SU-DHL-6 (cell line): ENCODE measurements around the gene TCEANC2.

Experiments
- H2AFZ ChIP-seq: fragments of 200-600 bp; sonication (generic); 2 replicates; pipeline ENCODE4 v1.6.1; 2014; ENCODE audit warnings: low read depth, mild to moderate bottlenecking, moderate library complexity, mixed read lengths, antibody characterized with exemption, low read length; ENCODE audit not compliant: severe bottlenecking
- H3F3A ChIP-seq: fragments of 200-600 bp; shearing (Covaris generic); 2 replicates; pipeline ENCODE4 v1.6.0; 2016; ENCODE audit warnings: antibody characterized with exemption, mild to moderate bottlenecking; ENCODE audit not compliant: insufficient read depth
- H3K27ac ChIP-seq: fragments of 200-600 bp; sonication (generic); 2 replicates; pipeline ENCODE4 v1.5.1; 2016; ENCODE audit warnings: low read depth, mild to moderate bottlenecking, low read length, moderate library complexity, mixed read lengths
- H3K27me3 ChIP-seq: fragments of 200-600 bp; sonication (generic), shearing (Covaris generic); 2 replicates; pipeline ENCODE4 v1.6.0; 2014; ENCODE audit warnings: mild to moderate bottlenecking, low read length
- H3K36me3 ChIP-seq: fragments of 200-600 bp; sonication (generic); 2 replicates; pipeline ENCODE4 v1.6.1; 2014; ENCODE audit warnings: mild to moderate bottlenecking, low read length, mixed read lengths
- H3K4me2 ChIP-seq: fragments of 300-600, 200-600 bp; shearing (Covaris generic), sonication (generic); 2 replicates; pipeline ENCODE4 v1.6.0; 2014; ENCODE audit warnings: low read length, low read depth, mild to moderate bottlenecking; ENCODE audit not compliant: poor library complexity, severe bottlenecking
- H3K4me3 ChIP-seq: fragments of 200-600 bp; sonication (generic); 2 replicates; pipeline ENCODE4 v1.5.1; 2014; ENCODE audit warnings: antibody characterized with exemption, low read length, mild to moderate bottlenecking, mixed read lengths; ENCODE audit not compliant: insufficient read depth, poor library complexity, severe bottlenecking
- H3K79me2 ChIP-seq: fragments of 200-600 bp; sonication (generic); 2 replicates; pipeline ENCODE4 v1.6.1; 2014; ENCODE audit warnings: mild to moderate bottlenecking, low read length, moderate library complexity; ENCODE audit not compliant: insufficient read depth
- H3K9ac ChIP-seq: fragments of 200-600 bp; sonication (generic); 2 replicates; pipeline ENCODE4 v1.7.0; 2014; ENCODE audit warnings: mild to moderate bottlenecking, low read length
- H3K9me2 ChIP-seq: fragments of 200-600 bp; sonication (generic); replicated peaks from 2 replicates; pipeline ENCODE4 v1.6.1; 2014; ENCODE audit warnings: low read length; ENCODE audit not compliant: insufficient read depth
- H3K9me3 ChIP-seq: fragments of 200-600 bp; sonication (generic); 2 replicates; pipeline ENCODE4 v1.6.1; 2014; ENCODE audit warnings: low read length, mixed read lengths; ENCODE audit not compliant: insufficient read depth
- H4K20me1 ChIP-seq: fragments of 200-600 bp; sonication (generic); 2 replicates; pipeline ENCODE4 v1.6.1; 2014; ENCODE audit warnings: low read depth, mild to moderate bottlenecking, antibody characterized with exemption, low read length, moderate library complexity, mixed read lengths
- CTCF ChIP-seq: fragments of 200-600 bp; sonication (generic); IDR thresholded peaks from one replicate; pipeline ENCODE4 v1.5.1; 2017; ENCODE audit warnings: antibody characterized with exemption, mild to moderate bottlenecking, low read length, moderate library complexity; ENCODE audit not compliant: insufficient read depth, poor library complexity, severe bottlenecking
- EZH2phosphoT487 ChIP-seq: fragments of 200-600 bp; sonication (generic), shearing (Covaris generic); conservative IDR thresholded peaks from 2 replicates; pipeline ENCODE4 v1.6.1; 2018; ENCODE audit warnings: mild to moderate bottlenecking, antibody characterized with exemption, low read length, moderate library complexity, mixed read lengths

Gene TCEANC2

GRCh38 chr1:54122992-54123391, 69.6 kb downstream of the TCEANC2 start:
- Histone ChIP-seq H3K4me2 (no peak overlapping the region), H3K27ac (no peak overlapping the region), H2AFZ (no peak overlapping the region), H3K36me3 (no peaks in the 10 kb centered on the region), H3K9me2 (no peaks in the 10 kb centered on the region), H3K27me3 (no peaks in the 10 kb centered on the region), H3K9ac (no peak overlapping the region), H3F3A (no peaks in the 10 kb centered on the region), H3K4me3 (no peak overlapping the region), H3K9me3 (no peaks in the 10 kb centered on the region), H3K79me2 (no peaks in the 10 kb centered on the region), H4K20me1 (no peaks in the 10 kb centered on the region)
- TF ChIP-seq CTCF, result no peak
- TF ChIP-seq EZH2phosphoT487, result no peak

- no peaks in the 10 kb centered on the region for H3K9me3 ChIP-seq
- H3K36me3 ChIP-seq, result no peaks in the 10 kb centered on the region
- TF ChIP-seq EZH2phosphoT487 (no peak), CTCF (no peak)
- no peaks in the 10 kb centered on the region for H3K9me2 ChIP-seq
- H3K27me3 ChIP-seq, result no peaks in the 10 kb centered on the region
- no peak overlapping the region for H3K4me3 ChIP-seq
- H3F3A ChIP-seq, result no peaks in the 10 kb centered on the region
- H3K79me2 ChIP-seq, result no peaks in the 10 kb centered on the region
- H2AFZ ChIP-seq, result no peak overlapping the region
- H3K27ac ChIP-seq, result no peak overlapping the region
- H3K9ac ChIP-seq, result no peak overlapping the region
- no peak overlapping the region for H3K4me2 ChIP-seq
- no peaks in the 10 kb centered on the region for H4K20me1 ChIP-seq
Observed at GRCh38 chr1:54124472-54124871, 71.1 kb downstream of the TCEANC2 start.

GRCh38 chr1:54124906-54125305, 71.5 kb downstream of the TCEANC2 start:
- TF ChIP-seq EZH2phosphoT487, result no peak
- no peak for TF ChIP-seq CTCF
- Histone ChIP-seq H3K4me2 (no peak overlapping the region), H3K4me3 (no peak overlapping the region), H3K27me3 (no peaks in the 10 kb centered on the region), H2AFZ (no peak overlapping the region), H3K27ac (no peak overlapping the region), H3K36me3 (no peaks in the 10 kb centered on the region), H4K20me1 (no peaks in the 10 kb centered on the region), H3K9me3 (no peaks in the 10 kb centered on the region), H3K9me2 (no peaks in the 10 kb centered on the region), H3K9ac (no peak overlapping the region), H3K79me2 (no peaks in the 10 kb centered on the region), H3F3A (no peaks in the 10 kb centered on the region)
